OCI-LY1 (cell line): Measurements from ENCODE around the gene PEX10.

Experiments
- H2AFZ ChIP-seq: fragments of 200-600 bp; sonication (generic), shearing (Covaris generic); 2 replicates; pipeline ENCODE4 v1.6.0; 2014; ENCODE audit warnings: antibody characterized with exemption, mild to moderate bottlenecking, low read length
- H3F3A ChIP-seq: fragments of 200-600 bp; sonication (generic), shearing (Covaris generic); 2 replicates; pipeline ENCODE4 v1.6.0; 2014; ENCODE audit warnings: mild to moderate bottlenecking, antibody characterized with exemption, low read length, moderate library complexity; ENCODE audit not compliant: insufficient read depth
- H3K27ac ChIP-seq: fragments of 200-600 bp; sonication (generic); 2 replicates; pipeline ENCODE4 v1.5.1; 2014; ENCODE audit warnings: low read length, mixed run types, mild to moderate bottlenecking, low read depth; ENCODE audit not compliant: poor library complexity, severe bottlenecking
- H3K27me3 ChIP-seq: fragments of 200-600 bp; sonication (generic); 2 replicates; pipeline ENCODE4 v1.6.0; 2014; ENCODE audit warnings: antibody characterized with exemption, mild to moderate bottlenecking, low read length, moderate library complexity; ENCODE audit not compliant: insufficient read depth
- H3K36me3 ChIP-seq: fragments of 200-600 bp; sonication (generic); 2 replicates; pipeline ENCODE4 v1.6.1; 2014; ENCODE audit warnings: mild to moderate bottlenecking, antibody characterized with exemption, low read length, moderate library complexity, mixed read lengths; ENCODE audit not compliant: insufficient read depth
- H3K4me1 ChIP-seq: fragments of 200-600 bp; sonication (generic); 2 replicates; pipeline ENCODE4 v1.5.1; 2014; ENCODE audit warnings: mild to moderate bottlenecking, low read length, moderate library complexity; ENCODE audit not compliant: insufficient read depth, severe bottlenecking
- H3K4me2 ChIP-seq: fragments of 200-600 bp; sonication (generic), shearing (Covaris generic); 2 replicates; pipeline ENCODE4 v1.6.1; 2014; ENCODE audit warnings: low read length
- H3K4me3 ChIP-seq: fragments of 200-600 bp; sonication (generic); 2 replicates; pipeline ENCODE4 v1.5.1; 2014; ENCODE audit warnings: low read length, low read depth, mild to moderate bottlenecking, mixed read lengths; ENCODE audit not compliant: poor library complexity, severe bottlenecking
- H3K79me2 ChIP-seq: fragments of 200-600 bp; shearing (Covaris generic); 2 replicates; pipeline ENCODE4 v1.6.1; 2016; ENCODE audit warnings: mixed run types, low read length, mixed read lengths; ENCODE audit not compliant: insufficient read depth
- H3K9ac ChIP-seq: fragments of 200-600 bp; sonication (generic), shearing (Covaris generic); 2 replicates; pipeline ENCODE4 v1.6.1; 2014; ENCODE audit warnings: mild to moderate bottlenecking, low read length, mixed read lengths
- H3K9me2 ChIP-seq: fragments of 200-600 bp; sonication (generic), shearing (Covaris generic); 2 replicates; pipeline ENCODE4 v1.6.1; 2014; ENCODE audit warnings: low read depth, mild to moderate bottlenecking, low read length, mixed read lengths
- H3K9me3 ChIP-seq: fragments of 200-600 bp; shearing (Covaris generic); 2 replicates; pipeline ENCODE4 v1.6.1; 2014; ENCODE audit warnings: low read length, mixed read lengths
- H4K20me1 ChIP-seq: fragments of 200-600 bp; sonication (generic), shearing (Covaris generic); 2 replicates; pipeline ENCODE4 v1.6.0; 2016; ENCODE audit warnings: mild to moderate bottlenecking, low read length; ENCODE audit not compliant: insufficient read depth
- EZH2 ChIP-seq: fragments of 200-600 bp; sonication (generic), shearing (Covaris generic); IDR thresholded peaks from 2 replicates; pipeline ENCODE4 v1.8.0; 2017; ENCODE audit warnings: borderline replicate concordance, mixed run types, mild to moderate bottlenecking, antibody characterized with exemption, low read length, moderate library complexity, mixed read lengths
- TF ChIP-seq, protein P1 (sequence below): fragments of 200-600 bp; sonication (generic), shearing (Covaris generic); IDR thresholded peaks from 2 replicates; pipeline ENCODE4 v1.5.1; 2017; ENCODE audit warnings: mild to moderate bottlenecking, antibody characterized with exemption, low read length, moderate library complexity, mixed read lengths

PEX10 gene

DNA sequence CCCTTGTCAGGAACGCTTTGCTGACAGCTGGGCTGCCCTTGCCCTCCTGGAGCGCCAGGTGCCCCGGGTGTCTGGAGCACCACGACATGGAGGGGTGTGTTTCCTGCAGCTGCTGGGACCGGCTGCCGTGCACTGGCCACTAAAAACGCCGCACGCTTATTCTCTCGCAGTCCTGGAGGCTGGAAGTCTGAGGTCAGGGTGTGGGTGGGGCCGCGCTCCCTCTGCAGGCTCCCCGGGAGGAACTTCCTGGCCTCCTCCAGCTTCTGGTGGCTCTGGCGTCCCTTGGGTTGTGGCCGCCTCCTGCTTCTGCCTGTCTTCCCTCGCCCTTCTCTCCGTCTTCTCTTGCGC lies 35.7 kb upstream of the PEX10 start:
- Histone ChIP-seq H3K9ac (no peak overlapping the region), H3K9me3 (no peaks in the 10 kb centered on the region), H3K4me1 (no peaks in the 10 kb centered on the region), H3K27ac (no peak overlapping the region), H3K79me2 (no peaks in the 10 kb centered on the region), H3K9me2 (no peaks in the 10 kb centered on the region), H2AFZ (no peak overlapping the region), H3K27me3 (no peaks in the 10 kb centered on the region), H3K36me3 (no peaks in the 10 kb centered on the region), H3K4me2 (no peak overlapping the region), H3F3A (no peaks in the 10 kb centered on the region), H4K20me1 (no peaks in the 10 kb centered on the region), H3K4me3 (no peak overlapping the region)
- TF ChIP-seq, protein P1, sequence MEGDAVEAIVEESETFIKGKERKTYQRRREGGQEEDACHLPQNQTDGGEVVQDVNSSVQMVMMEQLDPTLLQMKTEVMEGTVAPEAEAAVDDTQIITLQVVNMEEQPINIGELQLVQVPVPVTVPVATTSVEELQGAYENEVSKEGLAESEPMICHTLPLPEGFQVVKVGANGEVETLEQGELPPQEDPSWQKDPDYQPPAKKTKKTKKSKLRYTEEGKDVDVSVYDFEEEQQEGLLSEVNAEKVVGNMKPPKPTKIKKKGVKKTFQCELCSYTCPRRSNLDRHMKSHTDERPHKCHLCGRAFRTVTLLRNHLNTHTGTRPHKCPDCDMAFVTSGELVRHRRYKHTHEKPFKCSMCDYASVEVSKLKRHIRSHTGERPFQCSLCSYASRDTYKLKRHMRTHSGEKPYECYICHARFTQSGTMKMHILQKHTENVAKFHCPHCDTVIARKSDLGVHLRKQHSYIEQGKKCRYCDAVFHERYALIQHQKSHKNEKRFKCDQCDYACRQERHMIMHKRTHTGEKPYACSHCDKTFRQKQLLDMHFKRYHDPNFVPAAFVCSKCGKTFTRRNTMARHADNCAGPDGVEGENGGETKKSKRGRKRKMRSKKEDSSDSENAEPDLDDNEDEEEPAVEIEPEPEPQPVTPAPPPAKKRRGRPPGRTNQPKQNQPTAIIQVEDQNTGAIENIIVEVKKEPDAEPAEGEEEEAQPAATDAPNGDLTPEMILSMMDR = no peak
- no peak for TF ChIP-seq EZH2

DNA sequence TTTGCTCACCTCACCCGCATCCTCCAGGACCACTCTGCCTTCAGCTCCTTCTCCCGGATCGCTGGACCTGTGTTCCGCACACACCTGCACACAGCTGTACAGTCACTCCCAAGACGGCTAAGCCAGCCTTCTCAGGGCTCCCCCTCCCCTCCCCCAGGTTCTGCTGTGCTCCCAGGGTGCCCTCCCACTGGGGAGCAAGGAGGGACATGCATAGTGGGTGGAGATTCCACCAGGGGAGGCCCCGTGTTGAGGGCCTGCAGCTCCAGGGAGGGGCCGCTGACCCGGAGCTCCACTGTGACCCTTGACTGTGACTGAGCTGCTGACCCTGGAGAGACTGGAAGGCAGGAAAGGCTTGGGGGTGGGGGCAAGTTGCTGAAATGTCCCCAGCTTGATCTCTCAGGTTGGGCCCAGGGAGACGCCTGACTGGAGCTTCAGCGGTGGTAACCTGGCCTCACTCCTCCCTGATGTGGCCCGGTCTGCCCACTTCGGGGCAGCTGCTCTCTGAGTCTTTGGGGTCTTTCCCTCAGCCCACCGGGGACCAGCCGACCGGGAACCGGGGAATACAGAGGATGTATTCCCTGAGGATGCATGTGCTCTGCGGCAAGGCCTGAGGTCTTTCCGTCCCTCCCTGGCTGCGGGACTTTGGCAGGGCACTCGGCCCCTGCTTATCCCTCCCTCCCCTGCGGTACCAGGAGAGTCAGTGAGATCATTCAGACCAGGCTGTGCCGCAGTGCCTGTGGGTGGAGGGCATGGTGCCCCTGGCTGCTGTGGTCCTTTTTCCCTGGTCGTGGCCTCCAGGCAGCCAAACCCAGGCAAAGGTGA lies 35.1 kb upstream of the PEX10 start:
- Histone ChIP-seq H4K20me1 (no peaks in the 10 kb centered on the region), H3K9ac (no peak overlapping the region), H3K4me1 (no peaks in the 10 kb centered on the region), H3K4me3 (no peak overlapping the region), H3K27ac (no peak overlapping the region), H3K9me3 (no peaks in the 10 kb centered on the region), H3K27me3 (no peaks in the 10 kb centered on the region), H3F3A (no peaks in the 10 kb centered on the region), H3K4me2 (no peak overlapping the region), H3K36me3 (no peaks in the 10 kb centered on the region), H2AFZ (no peak overlapping the region), H3K9me2 (no peaks in the 10 kb centered on the region), H3K79me2 (no peaks in the 10 kb centered on the region)
- no peak for TF ChIP-seq EZH2
- TF ChIP-seq, protein P1 = no peak

DNA sequence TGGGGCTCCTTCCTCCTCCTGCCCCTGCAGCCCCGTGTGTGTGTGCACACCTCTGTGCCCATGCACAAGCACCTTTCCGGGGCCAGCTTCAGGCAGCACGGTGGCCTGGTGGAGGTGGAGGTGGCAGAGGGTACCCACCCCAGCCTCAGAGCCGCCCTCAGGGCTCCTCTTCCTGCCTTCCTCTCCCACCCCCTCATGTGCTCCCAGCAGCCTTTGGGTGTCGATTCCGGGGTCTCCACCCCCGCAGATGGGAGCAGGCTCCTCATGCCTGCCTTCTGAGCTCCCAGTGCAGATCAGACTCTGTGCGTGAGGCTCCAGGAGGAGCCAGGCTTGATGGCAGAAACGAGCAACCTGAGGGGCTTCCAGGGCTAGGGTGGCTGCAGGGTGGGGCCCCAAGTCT lies 34.5 kb upstream of the PEX10 start:
- Histone ChIP-seq H3K9me2 (no peaks in the 10 kb centered on the region), H3K36me3 (no peaks in the 10 kb centered on the region), H3K9me3 (no peaks in the 10 kb centered on the region), H2AFZ (no peak overlapping the region), H3K27me3 (no peaks in the 10 kb centered on the region), H3K4me2 (no peak overlapping the region), H3K4me1 (no peaks in the 10 kb centered on the region), H4K20me1 (no peaks in the 10 kb centered on the region), H3K9ac (no peak overlapping the region), H3K79me2 (no peaks in the 10 kb centered on the region), H3K4me3 (no peak overlapping the region), H3K27ac (no peak overlapping the region), H3F3A (no peaks in the 10 kb centered on the region)
- TF ChIP-seq, protein P1 = no peak
- no peak for TF ChIP-seq EZH2
